TTC549 (cell line): ENCODE measurements around the gene FNDC3A.

Experiments used
- FAIRE-seq: peaks from 2 replicates; lab custom pipeline; 2012; peaks lifted over from hg19 to GRCh38; lab: Jason Lieb, UNC

The FNDC3A gene, protein sequence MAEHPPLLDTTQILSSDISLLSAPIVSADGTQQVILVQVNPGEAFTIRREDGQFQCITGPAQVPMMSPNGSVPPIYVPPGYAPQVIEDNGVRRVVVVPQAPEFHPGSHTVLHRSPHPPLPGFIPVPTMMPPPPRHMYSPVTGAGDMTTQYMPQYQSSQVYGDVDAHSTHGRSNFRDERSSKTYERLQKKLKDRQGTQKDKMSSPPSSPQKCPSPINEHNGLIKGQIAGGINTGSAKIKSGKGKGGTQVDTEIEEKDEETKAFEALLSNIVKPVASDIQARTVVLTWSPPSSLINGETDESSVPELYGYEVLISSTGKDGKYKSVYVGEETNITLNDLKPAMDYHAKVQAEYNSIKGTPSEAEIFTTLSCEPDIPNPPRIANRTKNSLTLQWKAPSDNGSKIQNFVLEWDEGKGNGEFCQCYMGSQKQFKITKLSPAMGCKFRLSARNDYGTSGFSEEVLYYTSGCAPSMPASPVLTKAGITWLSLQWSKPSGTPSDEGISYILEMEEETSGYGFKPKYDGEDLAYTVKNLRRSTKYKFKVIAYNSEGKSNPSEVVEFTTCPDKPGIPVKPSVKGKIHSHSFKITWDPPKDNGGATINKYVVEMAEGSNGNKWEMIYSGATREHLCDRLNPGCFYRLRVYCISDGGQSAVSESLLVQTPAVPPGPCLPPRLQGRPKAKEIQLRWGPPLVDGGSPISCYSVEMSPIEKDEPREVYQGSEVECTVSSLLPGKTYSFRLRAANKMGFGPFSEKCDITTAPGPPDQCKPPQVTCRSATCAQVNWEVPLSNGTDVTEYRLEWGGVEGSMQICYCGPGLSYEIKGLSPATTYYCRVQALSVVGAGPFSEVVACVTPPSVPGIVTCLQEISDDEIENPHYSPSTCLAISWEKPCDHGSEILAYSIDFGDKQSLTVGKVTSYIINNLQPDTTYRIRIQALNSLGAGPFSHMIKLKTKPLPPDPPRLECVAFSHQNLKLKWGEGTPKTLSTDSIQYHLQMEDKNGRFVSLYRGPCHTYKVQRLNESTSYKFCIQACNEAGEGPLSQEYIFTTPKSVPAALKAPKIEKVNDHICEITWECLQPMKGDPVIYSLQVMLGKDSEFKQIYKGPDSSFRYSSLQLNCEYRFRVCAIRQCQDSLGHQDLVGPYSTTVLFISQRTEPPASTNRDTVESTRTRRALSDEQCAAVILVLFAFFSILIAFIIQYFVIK

DNA sequence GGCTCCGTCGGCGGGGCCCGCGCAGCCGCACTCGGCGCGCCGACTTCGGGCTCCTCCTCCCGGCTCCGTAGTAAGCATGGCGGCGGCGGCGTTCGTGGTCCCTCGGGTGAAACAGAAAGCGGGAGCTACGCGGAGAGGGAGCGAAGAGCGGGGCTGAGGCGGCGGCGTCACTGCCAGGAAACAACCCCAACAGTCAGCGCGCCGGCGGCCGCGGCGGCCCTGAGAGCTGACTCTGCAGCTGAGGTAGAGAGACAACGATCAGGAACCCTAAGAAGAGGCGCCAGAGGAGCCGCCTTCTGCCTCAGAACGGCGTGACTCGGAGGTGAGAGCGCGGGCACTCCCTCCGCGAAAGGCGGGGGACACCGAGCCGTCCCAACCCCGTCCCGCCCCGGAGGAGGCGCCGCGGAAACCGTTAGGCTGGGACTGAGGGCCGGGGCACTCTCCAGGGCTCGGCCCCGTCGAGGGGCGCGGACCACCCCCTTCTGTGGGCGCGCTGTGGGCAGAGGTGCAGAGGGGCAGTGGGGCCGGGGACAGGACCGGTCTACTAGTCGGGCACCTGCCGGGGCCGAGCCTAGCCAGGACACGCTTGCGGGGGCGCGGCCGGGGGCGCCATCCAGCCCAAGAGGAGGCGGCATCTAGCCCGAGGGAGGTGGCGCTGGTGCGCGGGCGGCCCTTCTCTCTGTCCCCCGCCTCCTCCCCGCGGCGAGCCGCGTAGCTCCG is at the start of gene FNDC3A:
TSS of gene FNDC3A (plus strand) at position 57 of the 720 bp plus-strand sequence. CDS start 30,279 bp downstream, outside the sequence.
- no peak for FAIRE-seq

DNA sequence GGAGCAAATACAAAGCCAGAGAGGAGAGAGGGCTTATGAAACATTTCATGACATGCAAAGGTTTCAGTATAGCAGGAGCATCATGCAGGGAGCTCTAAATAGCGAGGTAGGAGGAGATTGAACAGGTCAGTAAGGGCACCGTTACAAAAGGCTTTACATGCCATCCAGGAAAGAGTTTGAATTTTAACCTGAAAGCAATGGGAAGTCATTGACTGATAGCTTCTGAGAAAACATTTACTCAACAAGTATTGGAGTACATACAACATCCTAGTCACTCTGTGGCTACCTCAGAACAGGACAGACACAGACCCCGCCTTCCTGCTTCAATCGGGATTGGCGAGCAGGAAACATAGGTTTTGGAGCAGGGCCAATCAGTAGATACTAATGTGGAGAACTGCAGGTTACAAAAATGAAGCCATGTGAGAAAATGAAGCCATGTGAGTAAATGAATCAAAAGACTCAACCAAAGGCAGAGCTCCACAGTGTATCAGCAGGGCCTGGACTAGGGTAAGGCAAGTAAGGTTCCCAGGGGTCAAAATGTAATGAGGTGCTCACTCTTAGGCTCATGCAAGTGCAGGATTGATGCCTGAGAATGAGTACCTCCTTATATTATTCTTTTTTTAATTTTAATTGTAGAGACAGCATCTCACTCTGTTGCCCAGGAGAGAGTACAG is 46.8 kb upstream of the FNDC3A start:
- FAIRE-seq, result no peak

DNA sequence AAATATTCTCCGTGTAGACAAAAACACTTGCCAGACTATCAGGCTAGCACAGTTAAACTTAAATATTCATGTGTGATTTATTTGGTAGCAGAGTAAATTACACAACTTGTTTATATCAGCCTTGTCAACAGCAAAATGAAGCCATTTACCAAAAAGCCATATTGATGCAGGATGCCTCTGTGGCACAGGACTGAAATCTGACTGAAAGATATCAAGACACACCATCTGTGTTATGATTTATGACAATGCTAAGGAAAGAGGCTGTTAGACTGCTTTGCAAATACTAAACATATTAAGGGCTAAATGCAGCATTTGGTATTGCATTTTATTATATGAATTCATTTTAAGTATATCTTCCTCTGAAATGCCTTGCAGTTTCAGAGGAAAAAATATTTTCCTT is 44.8 kb upstream of the FNDC3A start:
- FAIRE-seq, result no peak

DNA sequence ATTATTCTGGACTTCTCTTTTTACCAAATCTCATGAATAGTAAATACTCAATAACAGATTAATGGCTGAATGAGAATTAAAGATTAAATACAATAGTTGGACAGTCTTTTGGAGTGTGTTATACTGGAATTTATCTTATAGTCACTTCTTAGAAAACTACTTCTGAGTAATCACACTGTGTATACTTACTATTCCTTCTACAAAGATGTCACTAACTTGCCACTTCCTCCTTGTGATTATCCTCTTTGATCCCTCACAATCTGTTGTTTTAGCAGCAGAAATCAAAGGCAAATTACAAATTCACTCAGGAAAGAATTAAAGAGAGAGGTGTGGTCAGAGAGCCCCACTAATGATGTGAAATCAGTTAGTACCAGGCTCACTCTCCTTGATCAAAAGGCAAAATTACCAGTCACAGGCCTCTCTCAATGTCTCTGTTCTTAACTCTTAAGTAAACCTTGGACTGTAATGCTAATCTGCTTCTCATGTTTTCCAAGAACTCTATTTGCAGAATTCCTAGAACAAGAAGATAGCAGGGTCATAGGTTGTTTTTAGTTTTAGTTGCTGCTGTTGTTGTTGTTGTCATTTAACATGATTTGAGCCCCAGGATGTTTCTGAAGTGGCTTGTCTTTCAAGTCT is 37.3 kb upstream of the FNDC3A start:
- FAIRE-seq, result no peak

DNA sequence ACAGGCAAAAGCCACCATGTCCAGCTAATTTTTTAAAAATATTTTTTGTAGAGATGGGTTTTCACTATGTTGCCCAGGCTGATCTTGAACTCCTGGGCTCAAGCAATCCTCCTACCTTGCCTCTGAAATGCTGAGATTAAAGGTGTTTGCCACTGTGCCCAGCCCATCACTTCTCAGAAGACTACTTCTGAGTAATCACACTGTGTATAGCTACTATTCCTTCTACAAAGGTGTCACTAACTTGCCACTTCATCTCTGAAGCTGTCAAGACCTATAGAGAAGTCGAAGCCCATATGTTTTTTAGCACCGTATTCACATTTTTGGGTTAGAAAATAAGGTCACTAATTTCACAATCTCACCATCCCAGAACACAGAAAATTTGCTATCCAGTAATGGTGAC is 36.0 kb upstream of the FNDC3A start:
- no peak for FAIRE-seq

DNA sequence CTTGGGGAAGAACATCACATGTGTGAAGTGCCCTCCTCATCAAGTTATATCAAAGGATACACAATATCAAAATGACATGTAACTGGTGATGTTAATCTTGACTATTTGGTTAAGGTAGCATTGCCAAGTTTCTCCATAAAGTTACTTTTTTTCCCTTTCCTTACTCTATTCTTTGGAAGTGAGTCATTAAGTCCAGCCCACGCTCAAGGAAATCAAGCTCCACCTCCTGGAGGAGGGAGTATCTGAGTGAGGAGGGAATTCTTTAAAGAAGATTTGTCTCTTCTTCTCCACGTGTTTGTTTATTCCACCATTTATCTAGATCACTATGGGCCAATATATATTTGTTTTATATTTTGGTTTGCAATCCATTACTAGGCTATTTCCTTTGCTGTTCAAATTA is 33.6 kb upstream of the FNDC3A start:
- FAIRE-seq, result no peak

DNA sequence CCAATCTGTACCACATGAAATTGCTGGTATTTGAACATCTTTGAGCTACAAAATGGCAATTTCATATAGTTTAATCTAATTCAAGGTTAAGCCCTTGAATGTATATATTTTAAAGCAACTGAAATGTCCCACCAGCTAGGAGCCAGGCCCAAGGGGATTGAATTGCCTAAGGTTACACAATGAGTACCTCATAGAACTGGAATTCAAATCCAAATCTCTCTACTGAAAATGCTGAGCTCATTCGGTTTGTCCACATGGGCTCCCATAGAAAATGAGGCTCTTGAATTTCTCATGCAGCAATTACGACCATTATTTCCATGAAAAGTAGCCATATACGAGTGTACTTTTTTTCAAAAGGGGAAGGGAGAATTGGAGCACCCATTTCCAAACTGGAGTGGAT is 31.5 kb upstream of the FNDC3A start:
- no peak for FAIRE-seq

DNA sequence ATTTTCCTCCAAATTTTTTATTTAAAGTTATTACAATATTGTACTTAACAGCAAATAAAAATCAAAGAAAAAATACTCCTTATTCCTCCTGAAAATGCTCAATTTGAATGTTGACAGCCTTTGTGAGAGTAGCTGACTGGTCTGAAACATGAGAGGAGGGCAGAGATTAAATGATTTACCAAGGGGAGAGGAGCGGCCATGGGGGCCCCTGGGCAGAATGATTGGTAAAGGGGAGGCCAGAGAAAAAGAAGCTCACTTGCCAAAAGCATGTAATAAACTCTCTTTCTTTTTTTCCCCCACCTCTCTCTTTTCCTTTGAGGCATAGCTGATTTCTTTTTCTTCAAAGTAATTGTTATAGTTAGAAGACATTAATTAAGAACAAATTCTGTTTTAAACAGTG is 30.1 kb upstream of the FNDC3A start:
- FAIRE-seq, result no peak

DNA sequence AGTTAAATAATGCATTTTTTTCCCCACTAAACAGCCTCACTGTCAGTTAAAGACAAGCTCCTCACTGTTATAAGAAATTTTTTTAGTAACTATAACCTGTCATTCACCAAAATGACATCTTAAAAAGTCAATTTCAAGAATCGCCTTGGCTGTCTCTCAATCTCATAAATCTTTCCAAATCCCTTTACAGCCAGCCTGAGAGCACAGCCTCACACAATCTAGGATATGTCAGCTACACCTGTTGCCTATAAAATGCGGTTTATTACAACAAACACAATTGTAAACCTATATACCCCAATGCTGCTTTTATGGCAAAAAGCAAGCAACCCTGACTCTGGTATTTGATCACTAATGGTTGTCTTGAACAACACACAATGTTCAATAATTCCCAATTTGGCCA is 29.5 kb upstream of the FNDC3A start:
- no peak for FAIRE-seq

DNA sequence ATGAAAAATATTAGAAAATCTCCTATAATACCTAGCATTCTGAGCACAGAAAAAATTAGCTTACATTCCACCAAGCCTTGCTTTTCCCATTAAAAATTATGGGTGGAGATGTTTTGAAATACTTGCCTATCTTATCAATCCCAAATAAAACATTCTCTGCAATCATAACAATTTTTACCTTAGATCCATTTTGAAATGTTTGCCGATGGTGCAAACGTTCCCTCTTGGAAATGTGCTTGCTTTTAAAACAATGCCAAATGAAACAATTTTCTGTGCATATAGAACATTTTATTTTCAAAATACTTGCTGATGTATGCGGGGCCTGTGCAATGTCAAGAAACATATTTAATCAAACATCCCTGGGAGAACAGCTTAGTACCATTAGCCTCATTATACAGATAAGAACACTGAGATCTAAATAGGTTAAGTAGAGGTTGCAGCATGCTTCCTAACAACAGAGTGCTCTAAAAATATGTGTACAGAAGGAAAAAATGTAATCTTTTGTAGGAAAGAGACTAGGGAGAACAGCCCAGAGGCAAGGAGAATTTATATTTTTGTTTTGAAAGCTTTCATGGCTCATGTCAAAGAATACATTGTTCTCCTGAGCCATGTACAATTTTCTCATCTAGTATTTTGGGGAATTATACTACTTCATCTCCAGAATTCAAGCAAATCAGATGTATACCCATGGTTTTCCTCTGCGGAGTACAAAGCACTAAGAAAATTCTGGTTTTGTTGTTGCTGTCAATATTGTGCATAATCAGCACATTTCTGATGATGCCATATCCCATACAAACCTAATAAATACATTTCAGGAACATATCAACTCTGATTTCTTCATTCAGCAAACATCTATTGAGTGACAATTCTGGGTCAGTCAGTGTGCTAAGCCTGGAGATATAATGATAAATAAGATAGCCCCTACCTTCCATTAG is 25.9 kb upstream of the FNDC3A start:
- FAIRE-seq, result no peak

DNA sequence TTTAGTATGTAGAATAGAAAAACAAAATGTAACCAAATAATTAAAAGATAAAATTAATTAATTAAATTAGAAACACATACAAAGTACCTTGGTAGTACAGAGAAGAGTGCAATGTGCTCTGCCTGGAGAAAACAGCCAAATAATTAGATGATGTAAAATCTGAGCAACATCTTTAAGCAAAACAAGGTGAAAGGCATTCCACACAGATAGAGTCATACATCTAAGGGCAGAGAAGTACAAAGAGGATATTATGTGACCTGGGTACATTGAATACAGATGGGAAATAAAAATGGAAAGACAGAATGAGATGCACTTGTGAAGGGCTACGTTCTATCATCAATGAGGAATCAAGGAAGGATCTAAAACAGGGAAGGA is 25.2 kb upstream of the FNDC3A start:
- FAIRE-seq, result no peak

DNA sequence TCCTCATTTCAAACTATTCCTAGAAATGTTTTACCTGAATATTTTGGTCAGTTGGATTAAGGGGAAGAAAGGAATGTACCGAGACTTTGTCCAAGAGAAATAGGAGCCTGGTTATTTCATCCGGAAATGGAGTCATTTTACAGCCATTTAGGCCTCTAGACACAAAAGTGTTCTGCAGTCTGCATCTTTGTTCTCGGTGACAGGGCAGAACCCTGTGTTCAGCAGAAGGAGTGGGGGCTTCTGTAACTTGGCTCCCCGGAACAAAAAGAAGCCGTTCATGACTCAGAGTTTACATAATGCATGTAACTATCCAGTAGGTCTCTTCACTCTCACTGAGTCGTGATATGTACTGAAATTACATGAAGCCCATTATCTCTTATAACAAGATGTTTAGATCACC is 21.6 kb upstream of the FNDC3A start:
- no peak for FAIRE-seq

DNA sequence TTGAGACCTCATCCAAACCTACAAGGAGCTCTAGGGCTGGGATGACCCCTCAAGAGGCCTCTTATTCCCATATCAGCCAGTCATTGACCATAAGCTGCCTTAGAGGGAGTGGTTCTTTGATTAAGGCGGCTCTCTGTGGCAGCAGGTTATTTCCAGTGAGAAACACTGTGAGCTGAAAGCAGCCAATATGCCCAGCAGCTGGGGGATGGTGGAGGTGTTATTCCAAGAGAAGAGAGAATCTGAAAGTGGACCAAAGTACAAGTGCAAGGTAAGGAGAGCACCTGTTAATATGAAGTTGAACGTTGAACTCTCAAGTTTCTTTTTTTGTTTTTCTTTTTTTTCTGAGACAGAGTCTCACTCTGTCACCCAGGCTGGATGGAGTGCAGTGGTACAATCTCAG is 20.2 kb upstream of the FNDC3A start:
- FAIRE-seq, result no peak

DNA sequence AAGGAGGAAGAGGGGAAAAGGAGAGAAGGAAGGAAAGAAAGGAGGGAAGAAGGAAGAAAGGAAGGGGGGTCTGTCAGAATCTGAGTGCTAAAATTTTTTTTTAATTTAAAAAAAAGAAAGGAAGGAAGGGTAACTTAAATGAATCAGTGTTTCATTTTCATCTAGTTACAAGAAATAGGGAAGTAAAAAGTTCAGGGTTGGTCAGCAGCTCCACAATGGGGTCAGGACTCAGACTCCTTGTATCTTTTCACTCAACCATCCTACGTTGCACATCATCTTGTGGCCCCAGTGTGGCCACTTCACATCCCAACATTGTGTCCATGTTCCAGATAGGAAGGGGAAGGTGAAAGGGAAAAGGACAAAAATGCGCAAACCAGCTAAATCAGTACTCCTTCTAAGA is 14.3 kb upstream of the FNDC3A start:
- FAIRE-seq, result no peak

DNA sequence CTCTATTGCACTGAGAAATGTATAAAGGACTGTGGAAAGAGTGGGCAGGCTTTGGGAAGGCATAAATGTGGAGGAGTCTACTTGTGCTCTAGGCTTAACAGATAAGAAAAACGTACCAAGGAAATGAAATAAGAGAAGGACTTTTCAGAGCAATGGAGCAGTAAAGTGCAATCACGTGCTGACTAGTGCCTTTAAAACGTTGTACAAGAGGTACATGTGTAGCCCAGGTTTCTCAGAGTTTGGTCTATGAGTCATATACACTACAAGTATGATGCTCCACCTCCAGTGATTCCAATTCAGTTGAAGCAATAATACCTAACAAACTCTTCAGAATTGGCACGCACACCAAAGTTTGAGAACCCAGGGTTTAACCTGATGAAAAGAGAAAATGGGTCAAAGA is 13.4 kb upstream of the FNDC3A start:
- no peak for FAIRE-seq

DNA sequence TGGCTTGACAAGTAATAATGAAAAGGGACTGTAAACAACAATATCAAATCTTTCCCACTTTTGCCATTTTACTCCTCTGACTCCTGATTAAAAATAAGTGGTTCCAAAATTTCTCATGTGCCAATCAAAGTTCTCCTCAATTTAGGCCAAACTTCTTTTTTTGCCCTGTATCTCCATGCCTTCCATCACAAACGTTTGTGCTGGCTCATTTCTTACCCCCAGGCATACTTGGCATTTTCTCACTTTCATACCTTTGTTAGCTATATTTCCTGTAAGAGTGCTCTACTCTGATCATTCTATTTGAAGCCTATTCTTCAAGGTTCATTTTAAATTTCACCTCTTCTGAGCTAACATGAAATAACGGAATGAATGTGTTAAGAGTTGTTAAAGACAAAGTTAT is 10.0 kb upstream of the FNDC3A start:
- no peak for FAIRE-seq

DNA sequence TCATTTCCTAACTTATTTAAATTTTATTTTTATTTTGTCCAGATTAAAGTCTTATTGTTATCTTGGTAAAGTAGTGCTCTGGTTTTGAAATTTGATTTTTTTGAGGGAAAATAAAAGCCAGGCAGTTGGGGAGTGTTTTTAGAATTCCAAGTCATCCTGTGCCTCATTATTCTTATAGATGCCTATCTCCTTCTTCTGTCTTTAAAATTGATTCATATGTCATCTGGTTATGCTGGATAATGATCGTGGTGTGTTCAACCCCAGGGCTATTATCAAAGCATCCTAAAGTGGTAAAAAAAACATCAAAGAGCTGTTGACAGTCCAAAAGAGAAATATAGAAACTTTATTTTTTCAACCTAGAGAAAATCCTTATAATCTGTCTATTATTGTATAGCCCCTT is 6.0 kb upstream of the FNDC3A start:
- FAIRE-seq, result no peak

DNA sequence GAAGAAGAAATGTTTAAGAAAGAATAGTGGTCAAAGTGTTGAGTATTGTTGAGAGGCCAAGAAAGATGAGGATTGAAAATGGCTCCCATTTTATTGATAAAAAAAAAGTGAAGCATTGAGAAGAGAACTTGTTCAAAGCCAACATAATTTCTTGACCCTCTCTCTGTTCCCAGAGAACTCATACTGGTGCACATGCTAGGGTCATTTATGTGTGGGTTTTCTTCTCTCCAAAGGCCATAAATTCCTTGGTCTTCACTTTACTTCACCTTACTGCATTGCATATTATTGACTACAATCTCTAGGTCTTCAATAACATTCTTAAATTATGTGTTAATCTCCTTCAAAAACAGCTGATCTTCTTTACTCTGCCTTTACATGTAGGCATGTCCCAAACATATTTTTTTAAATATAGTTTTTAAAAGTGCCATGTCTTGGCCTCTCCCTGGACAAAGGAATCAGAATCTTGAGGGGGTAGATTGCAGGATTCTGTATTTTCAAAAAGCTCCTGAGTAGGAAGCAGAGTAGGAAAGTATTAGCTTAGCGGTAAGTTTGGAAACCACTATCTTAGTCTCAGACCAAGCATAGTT is 1.8 kb upstream of the FNDC3A start:
- FAIRE-seq, result no peak

DNA sequence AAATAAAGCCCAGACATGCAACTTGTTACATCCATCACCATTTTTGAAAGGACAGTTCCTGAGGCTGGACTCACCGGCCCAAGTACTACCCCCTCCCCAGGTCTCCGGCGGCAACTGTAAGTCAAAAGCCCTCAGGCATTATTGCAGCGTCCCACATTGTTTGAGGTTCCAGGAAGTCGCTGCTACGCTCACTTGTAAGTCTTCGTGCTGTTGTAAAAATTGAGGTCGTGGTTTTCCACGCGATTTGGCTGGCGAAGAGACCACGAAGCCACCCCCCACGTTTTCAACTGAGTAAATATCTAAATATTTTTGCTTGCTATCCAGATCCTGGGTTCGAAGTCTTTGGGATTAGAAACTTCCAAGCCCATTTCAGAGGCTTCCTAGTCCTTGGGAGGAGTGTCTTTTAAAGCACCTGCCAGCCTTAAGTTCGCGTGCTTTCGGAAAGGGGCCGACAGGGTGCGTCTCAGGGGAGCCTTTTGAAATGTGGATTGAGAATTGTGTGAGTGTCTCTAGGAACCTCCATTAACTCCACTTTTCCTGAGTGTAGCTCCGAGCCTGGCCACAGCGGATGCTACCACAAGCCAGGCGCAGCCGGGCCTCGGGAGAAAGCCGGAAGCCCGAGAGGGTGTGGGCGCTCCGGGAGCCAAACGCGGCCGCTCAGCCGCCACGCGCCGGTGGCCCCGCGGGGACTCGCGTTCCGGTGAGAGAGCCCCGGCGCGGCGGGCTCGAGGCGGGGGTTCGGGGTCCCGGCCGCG is 434 bp upstream of the FNDC3A start:
- FAIRE-seq, result no peak
